Measurements from ENCODE around the gene SWT1.
"Not testable (repeated sequence)": the region's sequence is repeated elsewhere in the genome, so short reads cannot be mapped to it uniquely, and the experiment has no call there.

Gene SWT1

GRCh38 chr1:185321104-185321503 lies 164.1 kb downstream of the SWT1 start:
- DNase-seq (ENCODE audit: low read depth, low spot score): not testable (repeated sequence)

- not testable (repeated sequence) for DNase-seq (ENCODE audit: low read depth, low spot score)
Measured at GRCh38 chr1:185321653-185322221, 164.8 kb downstream of the SWT1 start.

- DNase-seq (ENCODE audit: low read depth, low spot score): no peak
Measured at GRCh38 chr1:185322636-185323035, 165.7 kb downstream of the SWT1 start.

GRCh38 chr1:185324118-185324517 lies 167.2 kb downstream of the SWT1 start:
- DNase-seq (ENCODE audit: low read depth, low spot score): no peak

- no peak for DNase-seq (ENCODE audit: low read depth, low spot score)
Measured at GRCh38 chr1:185325413-185325812, 168.4 kb downstream of the SWT1 start.

GRCh38 chr1:185328255-185328654 lies 171.3 kb downstream of the SWT1 start:
- DNase-seq (ENCODE audit: low read depth, low spot score): no peak

GRCh38 chr1:185334182-185334581 lies 177.2 kb downstream of the SWT1 start:
- no peak for DNase-seq (ENCODE audit: low read depth, low spot score)

GRCh38 chr1:185337246-185337645 lies 180.3 kb downstream of the SWT1 start:
- DNase-seq (ENCODE audit: low read depth, low spot score): no peak

- DNase-seq (ENCODE audit: low read depth, low spot score): no peak
Measured at GRCh38 chr1:185338719-185339622, 182.0 kb downstream of the SWT1 start.

- no peak for DNase-seq (ENCODE audit: low read depth, low spot score)
Measured at GRCh38 chr1:185341196-185341781, 184.3 kb downstream of the SWT1 start.
